Measurements from ENCODE around the gene DOC2A.
"Not testable (repeated sequence)": the region's sequence is repeated elsewhere in the genome, so short reads cannot be mapped to it uniquely, and the experiment has no call there.

The DOC2A gene

DNA sequence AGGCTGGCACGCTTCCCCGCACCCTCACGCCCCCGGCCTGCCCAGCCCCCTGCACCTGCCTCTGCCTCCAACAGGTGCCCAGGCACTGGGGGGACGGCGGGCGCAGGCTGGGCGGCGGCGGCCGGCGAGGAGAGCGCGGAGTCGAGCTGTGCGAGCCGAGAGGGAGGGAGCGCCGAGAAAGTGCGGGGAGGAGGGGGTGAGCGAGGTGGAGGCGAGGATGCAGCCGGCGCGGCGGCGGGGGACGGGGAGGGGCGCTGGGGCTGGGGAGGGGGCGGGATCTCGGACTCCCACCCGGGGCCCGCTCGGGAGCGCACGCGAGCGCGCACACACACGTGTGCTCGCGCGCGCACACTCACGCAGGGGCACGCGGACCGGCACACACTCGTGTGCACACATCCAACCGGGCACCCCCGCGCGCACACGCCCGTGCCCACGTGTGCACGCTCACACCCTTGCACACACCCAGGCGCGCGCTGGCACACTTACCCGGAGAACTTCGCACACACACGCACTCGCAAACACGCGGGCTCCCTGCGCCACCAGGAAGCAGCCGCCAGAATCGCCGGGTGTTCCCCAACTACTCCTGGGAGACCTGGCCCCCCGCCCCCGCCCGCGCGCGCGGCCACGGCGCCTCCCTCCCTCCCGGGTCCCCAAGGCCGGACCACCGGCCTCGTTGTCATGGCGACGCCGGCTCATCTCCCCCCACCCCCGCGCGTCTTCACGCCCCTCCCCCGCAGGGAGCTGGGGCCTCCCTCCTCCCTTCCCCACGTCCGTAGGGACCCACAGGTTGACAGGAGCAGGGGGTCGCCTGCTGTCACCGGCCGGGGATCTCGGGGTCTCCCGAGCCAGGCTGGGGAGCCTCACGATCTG lies at the start of gene DOC2A:
Gene DOC2A (minus strand): TSS at position 184 of the 870 bp plus-strand sequence. CDS start 805 bp downstream, outside the sequence.
- peak; percentile 51 for DNase-seq

DNA sequence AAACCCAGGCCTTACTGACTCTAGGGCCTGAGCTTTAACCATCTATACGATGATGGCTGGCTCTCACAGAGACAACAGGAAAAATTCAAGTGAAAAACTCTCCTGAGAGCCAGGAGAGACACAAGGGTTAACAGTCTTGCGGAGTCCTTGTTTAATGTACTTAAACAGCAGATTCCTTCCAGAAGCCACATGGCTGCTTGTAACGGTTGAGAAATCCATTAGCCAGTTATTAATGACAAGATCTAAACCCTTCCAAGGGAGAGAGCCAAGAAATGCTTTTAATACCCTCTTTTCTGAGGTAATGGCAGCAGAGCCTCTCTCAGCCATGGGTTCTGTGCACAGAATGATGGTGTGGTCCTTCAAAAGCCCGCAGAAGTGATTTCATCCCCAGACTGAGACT lies 49.5 kb upstream of the DOC2A start:
- no peak for DNase-seq

GRCh38 chr16:30054959-30055553 lies 44.2 kb upstream of the DOC2A start:
- peak; percentile 51 for DNase-seq

DNA sequence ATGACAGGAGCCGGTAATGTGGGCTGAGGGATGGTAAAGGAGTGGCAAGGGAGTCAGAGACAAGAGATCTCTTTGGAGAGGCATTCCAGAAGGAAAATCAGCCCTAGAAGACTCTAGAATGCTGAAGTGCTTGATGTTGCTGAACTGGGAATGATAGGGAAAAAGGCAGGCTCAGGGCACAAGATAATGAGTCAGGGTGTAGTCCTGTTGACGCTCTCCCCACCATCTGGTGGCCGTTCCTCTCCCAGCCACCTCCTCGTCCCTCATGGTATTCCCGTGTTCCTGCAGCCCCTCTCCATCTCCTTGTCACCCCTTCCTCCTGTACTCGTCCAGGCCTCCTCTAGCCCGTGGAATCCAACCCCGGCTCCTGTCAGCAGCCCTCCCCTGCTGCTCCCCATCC lies 43.6 kb upstream of the DOC2A start:
- DNase-seq = no peak

DNA sequence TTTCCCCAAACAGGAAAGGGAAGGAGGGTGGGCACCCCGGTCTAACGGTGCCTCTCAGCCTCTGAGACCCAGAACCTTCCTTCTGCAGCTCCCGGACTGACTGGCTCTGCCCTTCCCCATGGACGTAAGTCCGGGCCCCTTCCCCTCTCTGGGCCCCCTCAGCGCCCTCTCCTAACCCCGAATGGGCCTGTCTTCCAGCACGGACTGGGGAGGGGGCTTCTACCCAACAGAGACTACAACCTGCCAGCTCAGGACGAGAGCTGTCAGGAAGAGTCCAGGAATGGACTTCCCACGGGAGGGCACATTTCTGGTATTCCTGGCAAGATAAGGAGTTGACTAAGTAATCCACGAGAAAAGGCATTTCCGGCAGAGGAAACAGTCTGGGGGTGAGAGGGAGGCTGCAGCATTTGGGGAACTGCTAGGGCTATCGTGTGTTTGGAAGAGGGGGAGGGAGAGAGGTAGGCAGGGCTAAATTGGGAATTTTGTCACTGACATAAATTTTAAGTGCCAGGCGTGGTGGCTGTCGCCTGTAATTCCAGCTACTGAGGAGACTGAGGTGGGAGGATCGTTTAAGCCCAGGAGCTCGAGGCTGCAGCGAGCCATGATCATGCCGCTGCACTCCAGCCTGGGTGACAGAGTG lies 42.7 kb upstream of the DOC2A start:
- DNase-seq = no peak

DNA sequence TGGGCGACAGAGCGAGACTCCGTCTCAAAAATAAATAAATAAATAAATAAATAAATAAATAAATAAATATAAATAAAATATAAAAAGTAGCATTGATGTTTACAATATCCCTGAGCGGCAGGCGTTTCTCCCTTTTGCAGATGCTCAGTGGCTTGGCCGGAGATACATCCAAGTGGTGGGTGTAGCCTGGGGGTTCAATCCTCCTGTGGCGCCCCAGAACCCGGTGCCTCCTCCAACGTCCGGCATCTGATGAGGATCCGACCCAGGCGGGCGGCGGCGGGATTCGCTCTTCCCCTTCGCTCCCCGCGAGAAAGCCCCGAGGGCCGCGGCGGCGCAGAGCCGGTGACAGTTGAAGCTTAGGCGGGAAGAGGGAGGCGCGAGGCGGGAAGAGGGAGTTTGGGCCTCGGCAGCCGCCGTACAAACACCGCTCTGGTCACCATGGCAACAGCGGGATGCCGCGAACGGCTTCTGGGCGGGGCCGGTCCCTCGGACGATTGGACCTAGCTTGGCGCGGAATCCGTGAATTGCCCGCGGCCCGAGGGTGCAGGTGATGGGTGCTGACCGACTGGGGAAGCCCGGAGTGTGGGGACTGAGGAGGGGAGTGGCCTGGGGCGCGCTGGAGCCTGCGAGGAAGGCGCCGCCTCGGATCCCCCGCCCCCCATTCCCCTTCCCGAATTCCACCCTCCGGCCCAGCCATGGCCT lies 42.0 kb upstream of the DOC2A start:
- DNase-seq = peak; percentile 91

- no peak for DNase-seq
Measured at GRCh38 chr16:30051518-30051917, 40.7 kb upstream of the DOC2A start.

- no peak for DNase-seq
Measured at GRCh38 chr16:30049871-30050270, 39.0 kb upstream of the DOC2A start.

GRCh38 chr16:30046588-30046987 lies 35.8 kb upstream of the DOC2A start:
- no peak for DNase-seq

DNA sequence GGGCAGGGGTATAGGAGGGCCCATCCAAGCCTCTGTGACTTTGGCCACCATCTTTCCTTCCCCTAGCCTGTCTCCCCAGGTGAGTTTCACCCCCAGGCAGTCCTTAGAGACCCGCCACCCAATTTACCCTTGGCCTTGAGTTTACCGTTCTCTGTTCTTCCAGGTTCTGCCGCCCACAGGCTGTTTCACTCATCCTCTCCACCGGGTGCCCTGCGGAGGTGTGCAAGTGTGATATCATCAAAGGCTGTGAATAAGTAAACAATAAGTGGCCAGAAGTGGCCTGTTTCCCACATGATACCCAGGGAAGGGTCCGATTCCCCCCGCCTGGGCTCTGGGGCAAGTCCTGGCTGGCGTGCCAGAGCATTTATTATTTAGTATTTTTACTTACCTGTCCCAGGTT lies 35.4 kb upstream of the DOC2A start:
- no peak for DNase-seq

DNA sequence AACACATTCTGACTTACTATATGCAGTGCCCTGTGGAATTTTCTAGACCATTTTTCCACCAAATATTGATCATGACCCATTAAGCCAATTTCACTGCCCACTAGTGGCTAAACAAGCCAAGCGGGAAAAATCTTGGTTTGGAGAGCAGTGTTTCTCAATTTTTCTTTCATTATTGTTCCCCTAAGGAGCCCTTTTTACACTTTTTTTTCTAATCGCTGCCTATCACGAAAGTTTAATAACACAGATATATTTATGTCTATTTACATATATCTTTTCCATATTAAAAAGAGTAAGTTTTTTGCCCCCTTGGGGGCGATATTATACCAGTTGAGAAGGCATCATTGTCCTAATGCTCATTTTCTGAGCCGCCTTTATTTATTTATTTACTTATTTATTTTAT lies 31.0 kb upstream of the DOC2A start:
- no peak for DNase-seq

DNA sequence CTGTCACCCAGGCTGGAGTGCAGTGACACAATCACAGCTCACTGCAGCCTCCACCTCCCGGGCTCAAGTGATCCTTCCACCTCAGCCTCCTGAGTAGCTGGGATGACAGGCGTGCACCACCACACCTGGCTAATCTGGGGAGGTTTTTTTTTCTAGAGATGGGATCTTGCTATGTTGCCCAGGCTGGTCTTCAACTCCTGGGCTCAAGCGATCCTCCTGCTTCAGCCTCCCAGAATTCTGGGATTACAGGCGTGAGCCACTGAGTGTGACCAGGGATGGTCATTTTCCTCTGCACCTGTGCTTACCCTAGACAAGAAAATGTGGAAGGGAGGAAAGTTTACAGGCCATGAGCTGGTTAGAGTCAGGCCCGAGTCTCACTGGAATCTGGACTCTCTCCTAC lies 29.9 kb upstream of the DOC2A start:
- DNase-seq = not testable (repeated sequence)

- DNase-seq = no peak
Measured at GRCh38 chr16:30040221-30040620, 29.4 kb upstream of the DOC2A start.

DNA sequence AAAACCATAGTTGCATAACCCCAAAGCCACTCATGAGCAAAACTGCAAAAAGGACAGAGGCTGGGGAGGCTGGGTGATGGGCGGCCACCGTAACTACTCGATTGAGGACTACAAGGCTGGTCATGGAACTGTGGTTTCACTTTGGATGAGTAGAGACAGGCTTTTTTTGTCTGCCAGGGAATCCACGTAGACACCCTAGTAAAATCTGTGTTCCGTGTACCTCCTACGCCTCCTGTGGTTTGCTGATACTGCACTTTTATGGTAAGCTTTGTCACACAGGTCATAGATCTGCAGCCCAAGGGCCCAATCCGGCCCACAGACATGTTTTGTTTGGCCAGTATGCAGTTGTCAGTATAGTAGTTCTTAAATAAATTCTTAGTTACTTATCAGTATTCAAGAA lies 22.4 kb upstream of the DOC2A start:
- no peak for DNase-seq

DNA sequence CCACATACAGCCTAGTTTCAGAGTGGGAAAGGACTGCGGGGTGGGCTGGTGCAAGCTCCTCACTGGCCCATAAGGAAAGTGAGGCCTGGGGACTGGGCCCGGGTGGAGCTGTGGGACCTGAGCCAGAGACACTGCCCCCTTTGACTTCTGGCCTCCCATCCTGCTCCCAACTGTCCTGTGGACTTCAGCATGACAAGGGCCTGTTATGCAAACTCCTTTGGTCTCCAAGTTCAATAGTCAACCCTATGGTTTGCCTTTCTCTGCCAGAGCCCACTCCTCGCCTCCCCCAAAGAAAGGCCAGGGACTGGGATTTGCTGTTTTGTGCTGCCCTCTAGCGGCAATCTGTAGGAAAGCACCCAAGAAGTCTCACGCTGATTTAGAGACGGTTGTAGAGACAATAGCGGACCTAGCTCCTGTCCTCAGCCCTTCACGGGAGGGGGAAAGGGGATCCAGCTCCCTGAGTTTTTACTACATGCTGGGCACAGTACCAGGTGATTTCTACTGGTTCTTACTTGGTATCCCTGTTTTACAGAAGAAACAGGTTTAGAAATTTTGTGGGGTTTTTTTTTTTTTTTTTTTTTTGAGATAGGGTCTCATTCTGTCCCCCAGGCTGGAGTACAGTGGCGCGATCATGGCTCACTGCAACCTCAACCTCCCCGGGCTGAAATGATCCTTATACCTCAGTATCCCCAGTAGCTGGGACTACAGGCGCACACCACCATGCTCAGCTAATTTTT lies 21.4 kb upstream of the DOC2A start:
- DNase-seq = peak; percentile 51

DNA sequence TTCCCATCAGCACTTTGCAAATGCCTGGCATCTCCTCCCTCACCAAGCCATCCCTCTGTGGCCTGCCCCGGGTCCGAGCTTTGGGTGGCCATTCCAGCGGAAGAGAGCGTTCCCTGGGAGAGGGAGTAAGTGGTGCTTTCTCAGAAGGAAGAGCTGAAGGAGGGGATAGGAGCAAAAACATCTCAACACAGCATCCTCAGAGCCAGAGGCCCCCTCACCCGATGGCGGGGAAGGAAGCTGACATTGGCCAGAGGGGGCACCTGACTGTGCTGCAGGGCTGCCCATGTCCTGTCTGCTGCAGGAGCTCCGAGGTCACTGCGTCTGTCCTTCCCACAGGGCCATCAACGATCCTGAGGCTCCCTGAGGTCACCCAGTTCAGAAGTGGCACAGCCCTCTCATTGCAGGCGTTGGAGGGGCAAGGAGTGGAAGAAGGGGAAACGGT lies 20.7 kb upstream of the DOC2A start:
- no peak for DNase-seq

GRCh38 chr16:30030841-30031413 lies 20.1 kb upstream of the DOC2A start, which contains the start of gene TLCD3B:
Gene TLCD3B (minus strand): TSS chr16:30031271. CDS start chr16:30030527, 744 bp downstream.
- no peak for DNase-seq

GRCh38 chr16:30030011-30030685 lies 19.3 kb upstream of the DOC2A start:
- no peak for DNase-seq

GRCh38 chr16:30028438-30029076 lies 17.7 kb upstream of the DOC2A start:
- no peak for DNase-seq

DNA sequence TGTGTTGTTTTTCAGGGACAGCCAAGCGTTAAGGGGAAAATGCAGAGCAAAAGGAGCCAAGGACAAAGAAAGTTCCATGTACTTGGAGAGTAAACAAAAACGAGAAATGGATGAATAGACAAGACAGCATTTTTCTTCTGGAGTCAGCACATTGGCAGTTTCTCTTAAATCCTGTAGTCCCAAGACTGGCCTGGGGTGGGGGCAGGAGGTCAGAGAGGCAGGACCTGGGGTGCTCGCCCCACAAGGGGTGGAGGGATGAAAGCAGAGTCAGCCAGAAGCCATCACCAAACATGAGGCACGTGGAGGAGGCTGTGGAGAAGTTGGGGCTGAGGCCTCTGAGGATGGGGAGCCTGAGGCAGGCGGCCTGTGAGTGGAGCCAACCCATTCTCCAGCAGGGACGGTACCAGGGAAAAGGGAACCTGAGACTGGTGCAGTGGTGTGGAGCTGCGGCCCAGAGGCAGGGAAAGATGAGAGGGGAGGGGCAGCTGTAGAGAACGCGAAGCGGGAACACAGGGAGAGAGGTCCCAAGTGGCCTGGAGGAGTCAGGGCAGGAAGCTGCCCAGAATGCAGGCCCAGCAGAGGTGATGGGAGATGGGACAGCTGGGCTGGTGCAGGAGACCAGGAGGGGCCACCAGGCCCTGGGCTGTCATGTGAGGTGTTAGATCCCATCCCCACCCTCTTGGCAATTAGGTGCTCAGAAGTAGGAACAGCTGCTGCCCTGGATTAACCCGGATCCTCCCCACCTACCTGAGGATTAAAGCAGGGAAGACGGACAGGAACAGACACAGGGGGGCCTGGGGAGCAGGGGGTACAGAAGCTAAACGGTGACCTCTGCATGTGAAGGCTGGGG lies 17.0 kb upstream of the DOC2A start:
- no peak for DNase-seq

Data from stimulated activated CD4-positive, alpha-beta T cell treated with anti-CD3 and anti-CD28 coated beads, Interleukin-4, amount 100 ng/mL, for 1 hour (primary cell).